Hepatocyte (in vitro differentiated cells): ENCODE data around the gene BBIP1.

Source experiments
- EZH2 ChIP-seq: fragments of 200-600 bp; sonication (generic); IDR thresholded peaks from 2 replicates; pipeline ENCODE4 v1.6.1; 2016; ENCODE audit warnings: antibody characterized with exemption, mild to moderate bottlenecking, borderline replicate concordance
- TF ChIP-seq, protein P1 (sequence below): fragments of 200-600 bp; sonication (generic); IDR thresholded peaks from 2 replicates; pipeline ENCODE4 v1.5.1; 2016; ENCODE audit warnings: antibody characterized with exemption, mild to moderate bottlenecking; ENCODE audit not compliant: poor library complexity

DNA sequence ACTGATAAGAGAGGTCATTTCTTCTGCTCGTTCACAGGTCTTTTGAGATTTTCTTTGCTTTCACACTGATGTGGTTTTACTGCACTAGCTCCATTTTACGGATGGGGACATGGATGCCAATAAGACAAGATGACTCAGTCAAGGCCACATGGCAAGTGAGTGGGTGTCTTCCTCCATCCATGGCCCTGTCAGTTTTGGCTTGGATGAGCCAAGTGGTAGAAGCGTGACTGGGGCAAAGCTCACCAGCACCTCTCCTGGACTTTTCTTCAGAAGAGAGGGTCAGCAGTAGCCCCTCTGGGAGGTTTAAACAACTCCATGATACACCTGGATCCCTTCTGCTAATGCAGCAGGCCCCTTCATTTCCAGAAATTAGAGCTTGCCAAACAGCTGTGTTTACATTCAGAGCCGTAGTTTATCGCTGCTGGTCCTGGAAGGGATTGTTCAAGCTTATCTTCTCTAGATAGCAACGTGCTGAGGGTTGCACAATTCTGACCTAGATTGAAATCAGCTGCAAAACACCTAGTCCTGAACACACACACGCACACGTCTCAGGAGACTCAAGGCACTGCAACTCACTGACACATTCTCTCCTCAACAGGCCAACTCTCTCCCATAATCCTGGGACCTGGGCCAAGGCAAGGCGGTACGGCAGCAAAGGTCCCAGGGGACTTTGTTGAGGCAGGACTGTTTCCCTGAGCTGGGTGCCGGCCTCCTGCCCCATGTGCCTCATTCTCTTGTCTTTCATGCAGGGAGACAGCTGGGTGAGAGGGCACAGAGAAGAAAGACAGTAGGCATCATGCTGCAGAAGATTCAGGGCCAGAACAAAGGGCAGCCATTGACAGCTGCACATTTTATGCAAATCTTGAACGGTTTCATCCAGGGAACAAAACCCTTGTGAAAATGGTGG is 61.5 kb downstream of the BBIP1 start:
- no peak for TF ChIP-seq EZH2
- TF ChIP-seq, protein P1, sequence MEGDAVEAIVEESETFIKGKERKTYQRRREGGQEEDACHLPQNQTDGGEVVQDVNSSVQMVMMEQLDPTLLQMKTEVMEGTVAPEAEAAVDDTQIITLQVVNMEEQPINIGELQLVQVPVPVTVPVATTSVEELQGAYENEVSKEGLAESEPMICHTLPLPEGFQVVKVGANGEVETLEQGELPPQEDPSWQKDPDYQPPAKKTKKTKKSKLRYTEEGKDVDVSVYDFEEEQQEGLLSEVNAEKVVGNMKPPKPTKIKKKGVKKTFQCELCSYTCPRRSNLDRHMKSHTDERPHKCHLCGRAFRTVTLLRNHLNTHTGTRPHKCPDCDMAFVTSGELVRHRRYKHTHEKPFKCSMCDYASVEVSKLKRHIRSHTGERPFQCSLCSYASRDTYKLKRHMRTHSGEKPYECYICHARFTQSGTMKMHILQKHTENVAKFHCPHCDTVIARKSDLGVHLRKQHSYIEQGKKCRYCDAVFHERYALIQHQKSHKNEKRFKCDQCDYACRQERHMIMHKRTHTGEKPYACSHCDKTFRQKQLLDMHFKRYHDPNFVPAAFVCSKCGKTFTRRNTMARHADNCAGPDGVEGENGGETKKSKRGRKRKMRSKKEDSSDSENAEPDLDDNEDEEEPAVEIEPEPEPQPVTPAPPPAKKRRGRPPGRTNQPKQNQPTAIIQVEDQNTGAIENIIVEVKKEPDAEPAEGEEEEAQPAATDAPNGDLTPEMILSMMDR = no peak
